Measurements from ENCODE around the gene NME3. TPM values are rescaled to one million over a fixed set of nuclear protein-coding genes. Genes with fewer than 3 reads are reported as not detected.

NME3 gene
- total and polyA plus RNA-seq, 9 donors, result 68.6 to 129 (median 87.4) TPM; not detected in 1

DNA sequence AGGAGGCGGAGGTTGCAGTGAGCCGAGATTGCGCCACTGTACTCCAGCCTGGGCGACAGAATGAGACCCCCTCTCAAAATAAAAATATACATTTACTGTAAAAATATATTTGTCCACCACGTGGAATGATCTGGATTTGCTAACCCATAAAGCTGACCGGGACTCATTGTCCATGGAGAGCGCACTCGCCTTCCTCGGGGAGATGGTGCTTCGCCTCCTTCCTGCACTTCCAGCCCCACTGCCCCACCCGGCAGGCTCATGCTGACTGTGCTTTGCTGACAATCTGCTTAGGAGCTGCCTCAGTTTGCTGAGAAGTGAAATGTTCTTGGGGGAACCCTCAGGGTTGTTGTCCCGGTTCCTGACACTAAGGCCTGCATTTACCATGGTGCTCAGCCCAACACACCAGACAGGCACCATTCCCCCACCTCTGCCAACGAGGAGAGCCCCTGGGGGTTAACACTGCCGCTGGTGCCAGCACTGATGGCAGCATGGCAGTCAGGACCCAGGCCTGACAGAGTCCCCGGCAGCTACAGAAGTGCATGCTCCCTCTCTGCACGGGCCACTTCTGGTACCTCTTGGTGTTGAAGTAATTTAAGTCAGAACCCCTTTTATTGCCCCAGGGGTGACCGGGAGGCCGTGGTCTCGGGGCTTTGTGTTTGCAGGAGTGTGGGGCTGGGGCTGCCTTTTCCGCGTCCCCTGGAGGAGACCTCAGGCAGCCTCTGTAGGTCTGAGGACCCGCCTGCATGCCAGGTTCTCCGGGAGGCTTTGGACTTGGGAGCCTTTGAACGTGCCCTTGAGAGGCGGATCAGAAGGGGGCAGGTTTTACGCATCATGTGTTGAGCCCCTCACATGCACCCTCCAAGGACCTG is 13.9 kb upstream of the NME3 start:
- H3K4me3 ChIP-seq, result no peak overlapping the region
- intact Hi-C loops (cut with DNase I), result no loop called here
- no peaks in the 10 kb centered on the region for H3K9me3 ChIP-seq
- 81 to 85% (median 81%) methylated on average over 25 to 26 of the region's 26 CpGs for WGBS, 3 donors
- H3K36me3 ChIP-seq, result no peaks in the 10 kb centered on the region
- DNase-seq, result peak; percentile 8 to 36 (median 21)
- no peaks in the 10 kb centered on the region for H3K27me3 ChIP-seq
- H3K27ac ChIP-seq, result no peak overlapping the region
- peaks cover 8% of the 10 kb centered on the region for H3K4me1 ChIP-seq (ENCODE audit: insufficient read depth)
- TF ChIP-seq, protein P1, sequence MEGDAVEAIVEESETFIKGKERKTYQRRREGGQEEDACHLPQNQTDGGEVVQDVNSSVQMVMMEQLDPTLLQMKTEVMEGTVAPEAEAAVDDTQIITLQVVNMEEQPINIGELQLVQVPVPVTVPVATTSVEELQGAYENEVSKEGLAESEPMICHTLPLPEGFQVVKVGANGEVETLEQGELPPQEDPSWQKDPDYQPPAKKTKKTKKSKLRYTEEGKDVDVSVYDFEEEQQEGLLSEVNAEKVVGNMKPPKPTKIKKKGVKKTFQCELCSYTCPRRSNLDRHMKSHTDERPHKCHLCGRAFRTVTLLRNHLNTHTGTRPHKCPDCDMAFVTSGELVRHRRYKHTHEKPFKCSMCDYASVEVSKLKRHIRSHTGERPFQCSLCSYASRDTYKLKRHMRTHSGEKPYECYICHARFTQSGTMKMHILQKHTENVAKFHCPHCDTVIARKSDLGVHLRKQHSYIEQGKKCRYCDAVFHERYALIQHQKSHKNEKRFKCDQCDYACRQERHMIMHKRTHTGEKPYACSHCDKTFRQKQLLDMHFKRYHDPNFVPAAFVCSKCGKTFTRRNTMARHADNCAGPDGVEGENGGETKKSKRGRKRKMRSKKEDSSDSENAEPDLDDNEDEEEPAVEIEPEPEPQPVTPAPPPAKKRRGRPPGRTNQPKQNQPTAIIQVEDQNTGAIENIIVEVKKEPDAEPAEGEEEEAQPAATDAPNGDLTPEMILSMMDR (IDR thresholded peaks at IDR 0.05), result no peak
- TF ChIP-seq POLR2A (IDR thresholded peaks at IDR 0.05) (no peak), EP300 (IDR thresholded peaks at IDR 0.05) (no peak)

DNA sequence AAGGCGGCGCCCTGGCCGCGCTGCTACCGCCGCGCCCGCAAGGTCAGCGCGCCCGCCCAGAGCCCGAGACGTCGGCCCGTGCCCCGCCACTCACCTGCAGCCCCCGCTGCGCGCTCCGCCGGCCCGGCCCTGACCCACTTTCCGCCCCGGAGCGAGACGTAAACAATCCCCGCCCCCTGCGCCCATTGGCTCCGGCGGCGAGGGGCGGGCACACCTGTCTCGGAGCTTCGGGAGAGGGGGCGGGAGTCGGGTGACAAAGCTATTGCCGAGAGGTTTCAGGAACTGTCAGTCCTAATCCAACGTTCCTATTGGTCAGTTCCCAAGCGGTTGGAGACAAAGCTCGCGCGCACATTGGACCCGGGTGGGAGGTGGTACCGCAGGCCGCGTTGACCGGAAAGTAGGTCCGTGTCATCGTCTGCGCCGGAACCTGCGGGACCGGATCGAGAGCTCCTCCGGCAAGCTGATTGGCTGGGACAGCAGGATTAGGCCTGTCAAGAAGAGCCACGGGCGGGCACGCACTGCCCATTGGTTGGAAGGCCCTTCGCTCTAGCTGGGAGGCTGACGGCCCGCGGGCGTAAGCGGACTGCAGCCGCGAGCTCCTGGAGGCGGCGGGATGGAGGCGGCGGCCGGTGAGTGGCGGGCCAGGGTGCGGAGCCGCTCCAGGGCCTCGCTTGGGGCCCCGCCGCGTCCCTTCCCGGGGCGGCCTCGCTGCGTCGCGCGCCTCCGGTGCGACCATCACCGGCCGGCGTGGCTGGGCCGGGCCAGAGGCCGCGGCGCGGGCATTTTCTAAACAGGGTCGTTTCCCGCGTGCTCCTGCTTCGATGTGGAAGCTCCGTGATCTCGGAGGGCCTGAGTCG is 11.3 kb upstream of the NME3 start, which contains the start of the genes NUBP2 and SPSB3:
NUBP2 (plus strand) TSS at position 553 of the 857 bp plus-strand sequence; CDS start at position 614, 61 bp downstream.
SPSB3 (minus strand) TSS at position 164 of the 857 bp plus-strand sequence. CDS start 1,088 bp downstream, outside the sequence.
- peak; percentile 99 to 100 (median 99) for DNase-seq
- TF ChIP-seq, protein P1 (IDR thresholded peaks at IDR 0.05), result peak in 1 of 3 donors; percentile 38
- TF ChIP-seq POLR2A (IDR thresholded peaks at IDR 0.05), result peak; percentile 75
- peak; percentile 77 for TF ChIP-seq EP300 (IDR thresholded peaks at IDR 0.05)
- H3K4me1 ChIP-seq (ENCODE audit: insufficient read depth), result peaks cover 8% of the 10 kb centered on the region
- no peaks in the 10 kb centered on the region for H3K9me3 ChIP-seq
- 0 to 1% (median 1%) methylated on average over 65 to 102 of the region's 102 CpGs for WGBS, 3 donors
- H3K4me3 ChIP-seq, result peak within 1 kb of the TSS; percentile 78
- no peaks in the 10 kb centered on the region for H3K36me3 ChIP-seq
- H3K27ac ChIP-seq, result peak within 1 kb of the TSS; percentile 90 to 95
- H3K27me3 ChIP-seq, result no peaks in the 10 kb centered on the region
- intact Hi-C loops (cut with DNase I), result no loop called here

DNA sequence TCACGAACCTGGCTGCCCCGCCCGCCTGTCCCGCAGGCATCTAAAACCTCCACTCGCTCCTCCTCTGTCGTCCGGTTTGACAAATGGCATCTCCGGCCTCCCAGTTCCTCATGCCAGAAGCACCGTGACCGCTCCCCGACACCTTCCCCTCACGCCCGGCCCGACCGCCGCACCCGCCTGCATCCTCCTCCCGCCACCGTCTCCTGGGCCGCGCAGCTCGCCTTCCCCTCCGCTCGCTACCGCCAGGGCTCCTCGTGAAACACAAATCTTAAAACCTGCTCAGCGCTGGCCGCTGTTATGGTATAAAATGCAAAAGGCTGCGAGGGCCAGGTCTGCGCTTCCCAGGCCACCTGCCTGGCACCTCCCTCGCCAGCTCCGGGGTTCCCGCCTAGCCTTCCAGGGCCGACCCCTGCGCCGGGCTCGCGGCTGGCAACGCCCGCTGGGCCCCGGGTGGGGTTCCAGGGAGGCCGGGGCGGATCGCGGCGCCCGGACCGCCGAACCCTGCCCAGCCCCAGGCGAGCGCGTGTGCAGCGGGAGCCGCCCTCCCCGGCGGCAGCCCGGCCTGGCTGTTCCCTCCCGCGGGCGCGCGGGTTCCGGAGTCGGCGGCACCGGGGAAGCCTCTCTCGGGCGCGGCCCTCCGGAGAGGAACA is 10.5 kb upstream of the NME3 start:
- intact Hi-C loops (cut with DNase I), result no loop called here
- TF ChIP-seq EP300 (IDR thresholded peaks at IDR 0.05), result no peak
- TF ChIP-seq POLR2A (IDR thresholded peaks at IDR 0.05), result no peak
- TF ChIP-seq, protein P1 (IDR thresholded peaks at IDR 0.05), result no peak
- H3K36me3 ChIP-seq, result no peaks in the 10 kb centered on the region
- peak in 2 of 5 donors; percentile 47 to 48 for DNase-seq
- peak overlapping the region; percentile 78 for H3K4me3 ChIP-seq
- no peaks in the 10 kb centered on the region for H3K9me3 ChIP-seq
- WGBS, 3 donors, result 1 to 2% (median 1%) methylated on average over 34 to 70 of the region's 70 CpGs
- peak overlapping the region; percentile 90 to 95 for H3K27ac ChIP-seq
- peaks cover 8% of the 10 kb centered on the region for H3K4me1 ChIP-seq (ENCODE audit: insufficient read depth)
- no peaks in the 10 kb centered on the region for H3K27me3 ChIP-seq

DNA sequence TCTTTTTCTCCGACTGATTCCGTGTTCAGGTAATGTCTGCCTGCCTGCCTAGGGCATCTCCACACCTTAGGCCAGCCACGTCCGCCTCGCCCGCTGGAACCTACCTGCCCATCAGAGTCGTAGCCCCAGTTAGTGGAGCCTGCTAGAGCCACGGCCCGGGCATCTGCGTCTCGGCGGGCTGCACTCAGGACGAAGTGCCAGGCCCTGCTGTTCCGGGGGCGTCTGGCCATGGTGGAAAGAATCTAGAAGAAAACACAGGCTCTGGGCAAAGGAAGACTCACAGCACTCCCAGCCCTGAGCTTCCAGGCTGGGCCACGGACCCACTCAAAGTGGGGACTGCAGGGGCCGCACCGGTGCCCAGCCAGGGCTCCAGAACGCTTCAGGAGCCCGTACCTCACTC is 9.9 kb upstream of the NME3 start:
- 48 to 67% (median 52%) methylated on average over 20 of the region's 20 CpGs for WGBS, 3 donors
- peak in 3 of 5 donors; percentile 26 to 52 (median 41) for DNase-seq
- H3K4me3 ChIP-seq, result peak overlapping the region; percentile 78
- no peaks in the 10 kb centered on the region for H3K9me3 ChIP-seq
- H3K36me3 ChIP-seq, result no peaks in the 10 kb centered on the region
- peaks cover 8% of the 10 kb centered on the region for H3K4me1 ChIP-seq (ENCODE audit: insufficient read depth)
- H3K27me3 ChIP-seq, result no peaks in the 10 kb centered on the region
- H3K27ac ChIP-seq, result peak overlapping the region; percentile 90 to 95
- TF ChIP-seq POLR2A (IDR thresholded peaks at IDR 0.05) (no peak), EP300 (IDR thresholded peaks at IDR 0.05) (no peak)
- TF ChIP-seq, protein P1 (IDR thresholded peaks at IDR 0.05), result no peak
- intact Hi-C loops (cut with DNase I), result no loop called here

Measured in ovary (tissue), 9 donors.